Right kidney (tissue), 1 donor: ENCODE data around the gene IGFBPL1.
"Not testable (repeated sequence)": the region's sequence is repeated elsewhere in the genome, so short reads cannot be mapped to it uniquely, and the experiment has no call there.

ENCODE experiments used
- DNase-seq: peaks from one replicate; pipeline ENCODE4 v3.0.0-alpha.2; 2016

Gene IGFBPL1

GRCh38 chr9:38432922-38433510 lies 8.8 kb upstream of the IGFBPL1 start:
- peak; percentile 33 for DNase-seq

DNA sequence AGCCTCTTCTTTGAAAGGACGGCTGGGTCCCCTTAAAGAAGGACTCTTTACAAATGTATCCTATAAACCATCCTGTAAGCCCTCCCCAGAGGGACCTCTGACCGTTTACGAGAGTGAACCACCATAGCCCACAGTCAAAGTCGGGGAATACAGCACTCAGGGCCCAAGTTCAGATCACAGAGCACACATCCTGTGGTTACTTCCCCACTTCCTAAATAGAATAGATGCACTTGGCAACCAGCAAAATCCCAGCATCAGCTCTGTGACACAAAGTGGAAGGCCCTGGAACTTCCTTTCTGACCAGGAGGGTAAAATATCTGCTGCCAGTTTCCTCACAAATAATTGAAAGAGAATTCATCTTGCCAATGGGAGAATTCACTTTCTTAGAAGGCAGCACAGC lies 6.9 kb upstream of the IGFBPL1 start:
- no peak for DNase-seq

DNA sequence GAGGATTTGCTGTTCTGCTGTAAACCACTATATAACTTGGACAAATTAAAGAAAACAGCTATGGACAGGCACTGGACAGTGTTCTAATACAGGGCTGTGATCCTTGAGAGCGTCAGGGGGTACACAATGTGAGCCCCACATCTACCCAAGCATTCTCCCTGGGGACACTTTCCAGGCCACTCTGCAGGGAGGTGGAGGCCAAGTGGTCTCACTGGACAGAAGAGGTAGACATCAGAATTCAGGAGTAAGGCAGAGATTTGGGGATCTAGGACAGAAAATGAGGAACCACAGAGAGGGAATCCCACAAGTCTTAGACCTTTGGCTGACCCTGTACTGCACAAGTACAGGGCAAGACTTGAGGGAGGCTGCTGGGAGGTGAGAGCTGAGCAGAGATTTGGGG lies 3.8 kb upstream of the IGFBPL1 start:
- DNase-seq = no peak

DNA sequence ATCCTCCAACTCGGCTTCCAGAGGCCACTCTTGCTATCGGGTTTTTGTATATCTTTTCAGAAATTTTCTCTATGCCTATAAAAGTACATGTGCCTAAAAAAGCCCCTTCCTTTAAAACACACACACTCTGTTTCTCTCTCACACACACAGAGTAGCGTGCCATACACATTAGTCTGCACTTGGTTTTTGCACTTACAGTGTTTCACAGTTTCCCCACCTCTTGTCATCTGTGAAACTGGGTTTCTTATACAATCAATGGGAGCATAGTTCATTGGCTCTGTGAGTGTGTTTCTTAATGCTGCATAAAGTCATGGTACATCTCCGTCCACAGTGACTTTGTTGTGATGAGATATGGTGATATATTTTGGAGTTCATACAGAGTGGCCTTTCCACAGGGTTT lies 664 bp upstream of the IGFBPL1 start:
- DNase-seq = no peak

DNA sequence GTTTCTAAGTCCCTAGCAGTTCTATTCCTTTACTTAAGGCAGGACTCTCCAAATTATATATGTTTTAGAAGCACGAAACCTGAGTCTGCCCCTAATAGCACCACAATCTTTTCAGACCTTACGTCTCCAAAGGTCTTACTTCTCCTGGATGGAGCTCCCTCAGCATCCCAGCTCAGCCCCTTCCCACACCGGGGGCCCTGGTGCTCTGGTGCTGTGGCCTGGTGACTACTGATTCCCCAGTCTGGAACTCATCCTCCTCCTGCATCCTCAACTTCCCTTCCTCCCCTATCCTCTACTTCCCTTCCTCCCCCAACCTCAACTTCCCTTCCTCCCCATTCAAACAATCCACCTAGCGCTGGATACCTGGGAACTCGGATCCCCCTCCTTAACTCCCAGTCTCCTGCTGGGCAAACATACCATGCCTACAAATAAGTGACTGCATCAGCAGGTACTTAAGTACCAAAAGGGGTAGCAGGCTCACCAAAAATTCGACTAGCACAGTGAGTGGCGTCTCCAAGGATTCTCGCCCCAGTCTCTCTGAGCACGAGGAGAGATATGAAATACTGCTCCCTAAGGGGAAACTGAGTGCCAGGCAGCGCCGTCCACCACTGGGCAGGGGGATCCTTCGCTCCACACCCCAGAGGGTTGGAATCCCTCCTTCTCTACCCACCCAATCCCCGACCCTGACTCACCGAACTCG lies 831 bp downstream of the IGFBPL1 start:
- peak; percentile 34 for DNase-seq

GRCh38 chr9:38422555-38423260 lies 1.5 kb downstream of the IGFBPL1 start:
- DNase-seq = no peak

- no peak for DNase-seq
Observed at GRCh38 chr9:38421498-38422211, 2.6 kb downstream of the IGFBPL1 start.

GRCh38 chr9:38419181-38419580 lies 5.1 kb downstream of the IGFBPL1 start:
- DNase-seq = no peak

DNA sequence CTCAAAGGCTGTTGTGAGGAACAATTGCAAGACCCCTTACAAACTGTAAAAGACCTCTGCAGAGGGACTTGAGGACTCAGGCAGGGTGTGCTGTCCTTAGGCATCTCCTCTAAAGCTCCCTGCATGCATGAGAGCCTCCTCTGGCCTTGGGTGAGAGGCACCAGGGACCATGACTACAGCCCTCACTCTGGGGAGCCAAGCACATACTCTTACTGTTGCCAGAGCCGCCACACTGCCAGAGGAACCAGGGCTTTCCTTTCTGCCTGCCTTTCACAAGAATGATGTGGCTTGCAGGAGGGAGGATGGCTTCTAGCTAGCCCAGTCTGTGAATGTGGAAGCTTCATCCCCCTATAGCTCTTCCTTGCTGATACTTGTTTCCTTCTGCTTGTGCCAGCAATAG lies 5.9 kb downstream of the IGFBPL1 start:
- DNase-seq = no peak

DNA sequence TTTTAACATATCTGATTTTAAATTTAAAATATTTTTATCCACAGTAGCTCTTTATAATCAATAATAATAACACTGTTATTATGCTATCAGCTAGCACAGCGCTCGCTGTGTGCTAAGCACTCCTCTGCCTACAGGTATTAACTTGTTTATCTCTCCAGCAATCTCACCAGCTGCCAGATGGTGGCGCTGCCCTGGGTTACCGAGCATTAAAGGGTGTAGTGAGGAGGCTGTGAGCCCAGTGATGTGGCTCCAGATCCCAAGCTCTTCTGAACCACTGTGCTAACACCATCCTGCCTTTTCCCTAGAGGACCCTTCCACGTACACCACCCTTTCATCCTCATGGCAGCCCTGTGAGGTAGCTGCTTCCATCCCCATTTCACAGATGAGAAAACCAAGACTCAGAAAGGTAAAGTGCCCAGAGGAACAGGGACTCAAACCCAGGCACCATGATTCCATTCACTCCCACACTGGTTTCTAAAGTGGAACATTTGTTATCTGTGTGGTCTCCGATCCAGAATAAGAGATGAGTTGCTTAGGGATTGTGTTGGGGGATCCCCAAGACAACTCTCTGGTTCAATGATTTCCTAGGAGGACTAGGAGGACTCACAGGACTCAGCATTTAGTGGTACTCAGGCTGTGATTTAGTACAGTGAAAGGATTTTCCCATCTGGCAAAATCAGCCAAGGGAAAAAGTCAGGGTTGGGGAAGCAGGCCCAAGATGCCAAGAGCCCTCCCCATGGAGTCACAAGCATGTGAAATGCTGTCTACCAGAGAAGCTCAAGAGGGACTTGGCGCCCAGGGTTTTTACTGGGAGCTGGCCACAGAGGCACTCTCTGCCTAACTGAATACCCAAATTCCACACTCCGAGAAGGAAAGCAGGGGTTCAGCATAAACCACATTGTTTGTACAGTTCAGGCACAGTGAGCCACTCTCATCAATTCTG lies 7.0 kb downstream of the IGFBPL1 start:
- DNase-seq = no peak

DNA sequence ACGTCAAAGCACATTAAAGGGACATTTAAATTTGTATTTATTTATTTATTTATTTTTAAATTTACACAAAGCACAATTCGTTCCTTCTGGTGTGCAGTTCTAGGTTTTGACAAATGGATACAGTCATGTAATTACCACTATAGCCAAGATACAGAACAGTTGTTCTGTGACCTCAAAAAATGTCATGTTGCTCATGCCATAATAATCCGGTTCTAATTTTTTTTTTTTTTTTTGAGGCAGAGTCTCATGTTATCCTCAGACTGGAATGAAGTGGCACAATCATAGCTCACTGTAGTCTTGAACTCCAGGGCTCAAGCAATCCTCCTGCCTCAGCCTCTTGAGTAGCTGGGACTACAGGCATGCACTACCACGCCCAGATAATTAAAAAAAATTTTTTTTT lies 7.8 kb downstream of the IGFBPL1 start:
- DNase-seq = no peak

DNA sequence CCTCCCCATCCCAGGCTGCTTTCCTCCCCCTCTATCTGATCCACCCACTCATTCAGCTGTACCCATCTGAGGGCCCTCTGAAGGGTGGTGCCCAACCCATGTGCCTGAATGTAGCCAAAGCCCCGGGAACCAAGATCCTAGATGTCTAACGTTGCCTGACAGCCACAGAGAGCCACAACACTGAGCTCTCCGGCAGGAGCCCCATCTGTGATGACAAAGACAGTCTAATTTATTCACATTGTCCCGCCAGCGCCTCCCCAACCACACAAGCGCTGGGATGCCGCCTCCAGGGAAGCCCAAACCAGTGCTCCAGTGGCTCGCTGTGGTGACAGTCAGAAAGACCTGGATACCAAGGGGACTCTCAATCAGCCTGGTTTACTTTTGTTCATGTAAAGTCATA lies 8.4 kb downstream of the IGFBPL1 start:
- no peak for DNase-seq

- DNase-seq = no peak
Observed at GRCh38 chr9:38414040-38414723, 10.1 kb downstream of the IGFBPL1 start.

DNA sequence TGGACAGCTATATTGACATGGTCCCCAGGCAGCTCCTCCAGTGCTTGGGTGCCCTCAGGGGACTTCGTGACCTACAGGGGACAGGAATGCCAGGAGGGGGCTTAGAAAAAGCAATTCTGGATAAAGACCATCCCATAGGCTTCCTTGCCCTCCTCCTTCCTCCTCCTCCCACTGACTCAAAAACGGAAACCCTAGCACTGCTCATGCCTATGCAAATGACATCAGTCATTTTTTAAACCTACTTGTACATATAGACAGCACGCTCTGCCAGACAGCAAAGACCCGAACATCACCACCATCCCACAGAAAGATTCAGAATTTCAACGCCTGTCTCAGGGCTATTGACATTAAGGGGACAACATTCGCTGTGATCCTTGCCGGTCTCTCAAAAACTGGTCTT lies 11.0 kb downstream of the IGFBPL1 start:
- DNase-seq = no peak

- no peak for DNase-seq
Observed at GRCh38 chr9:38412751-38413150, 11.5 kb downstream of the IGFBPL1 start.

- DNase-seq = no peak
Observed at GRCh38 chr9:38408719-38409118, 15.5 kb downstream of the IGFBPL1 start.

DNA sequence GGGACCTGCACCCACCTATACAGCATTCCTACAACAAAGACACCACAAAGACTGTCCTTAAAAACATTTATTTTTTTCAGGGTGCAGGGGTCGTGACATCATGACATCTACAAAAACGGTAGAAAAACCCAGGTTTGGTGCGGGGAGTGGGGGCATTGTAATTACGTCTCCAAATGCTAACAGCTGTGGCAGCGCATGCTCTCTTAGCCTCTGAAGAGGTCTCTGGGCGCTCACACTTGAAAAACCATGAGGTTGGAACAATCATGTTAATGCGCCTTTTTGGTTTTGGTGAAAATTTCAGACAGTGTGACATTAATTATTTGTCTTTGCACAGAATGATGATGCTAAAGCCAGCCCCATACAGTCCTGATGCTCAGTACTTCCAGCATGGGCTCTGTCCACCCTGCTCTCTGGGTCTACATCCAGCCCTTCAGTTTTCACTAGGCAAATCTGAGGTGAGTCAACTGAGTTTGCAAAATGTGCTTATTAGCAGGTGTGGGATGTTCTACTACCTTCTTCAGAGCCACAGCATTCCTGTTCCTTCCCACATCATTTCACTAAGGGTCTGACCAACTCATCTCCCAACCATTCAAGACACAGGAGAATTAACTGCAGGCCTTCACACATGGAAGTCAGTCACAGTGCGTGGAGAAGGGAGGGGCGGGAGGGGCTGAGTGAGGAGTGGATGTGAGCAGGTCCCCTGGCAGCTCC lies 17.6 kb downstream of the IGFBPL1 start:
- DNase-seq = no peak

DNA sequence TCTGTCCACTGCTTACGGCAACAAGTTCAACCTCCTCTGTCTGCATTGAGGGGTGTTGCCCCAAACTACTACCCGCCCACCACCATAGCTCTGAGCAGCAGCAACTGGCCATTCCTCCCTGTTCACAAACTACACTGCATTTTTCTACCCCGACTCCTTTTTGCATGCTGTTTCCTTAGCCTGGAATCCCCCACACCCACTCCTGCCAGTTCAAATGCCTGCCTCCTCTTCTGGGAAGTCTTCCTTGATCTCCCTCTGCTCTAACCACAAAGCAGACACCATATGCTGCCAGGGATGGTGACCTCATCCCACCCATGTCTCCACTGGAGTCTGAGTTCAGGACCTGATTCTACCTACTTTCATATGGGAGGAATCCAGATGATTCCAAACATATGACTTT lies 18.5 kb downstream of the IGFBPL1 start:
- no peak for DNase-seq

GRCh38 chr9:38404314-38404713 lies 19.9 kb downstream of the IGFBPL1 start:
- no peak for DNase-seq

GRCh38 chr9:38401994-38402393 lies 22.3 kb downstream of the IGFBPL1 start:
- DNase-seq = no peak

GRCh38 chr9:38399191-38399590 lies 25.1 kb downstream of the IGFBPL1 start:
- not testable (repeated sequence) for DNase-seq
